Subcutaneous adipose tissue (tissue), 4 donors: ENCODE measurements around the gene CCDC186. TPM values are rescaled to one million over a fixed set of nuclear protein-coding genes. Genes with fewer than 3 reads are reported as not detected.

Experiments
- total RNA-seq, 4 donors: library from RNA; depleted of rRNA; stranded (reverse); fragments of >200 nt; gene quantifications; one replicate each; pipeline ENCODE4 v1.1.0, GENCODE V29; 2016
- TF ChIP-seq, protein P1 (sequence below): fragments of 450-650 bp; IDR thresholded peaks from one replicate; pipeline ENCODE4 v1.5.1; 2016; ENCODE audit warnings: low read depth, mild to moderate bottlenecking, control low read depth, antibody characterized with exemption, moderate library complexity

Gene CCDC186
- total RNA-seq, 4 donors from 2014 or later, result 21.4 to 32.8 (median 30.8) TPM

DNA sequence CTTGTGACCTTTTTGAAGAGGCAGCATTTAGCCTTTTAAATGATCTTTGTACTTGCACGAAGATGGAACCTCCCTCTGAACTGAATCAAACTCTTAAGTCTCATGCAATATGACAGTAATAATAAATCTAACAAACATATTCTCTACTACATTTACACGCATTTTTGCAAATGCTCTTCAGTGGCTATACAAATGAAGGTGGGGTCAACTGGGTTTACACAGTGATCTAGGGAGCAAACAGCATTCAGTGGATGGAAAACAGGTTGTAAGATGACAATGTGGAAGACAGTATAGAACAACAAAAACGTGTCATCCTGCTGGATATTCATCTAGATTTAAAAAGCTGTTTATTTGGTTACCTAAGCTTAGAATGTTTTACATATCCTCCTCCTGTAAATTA, 7.5 kb downstream of the CCDC186 start:
- TF ChIP-seq, protein P1, sequence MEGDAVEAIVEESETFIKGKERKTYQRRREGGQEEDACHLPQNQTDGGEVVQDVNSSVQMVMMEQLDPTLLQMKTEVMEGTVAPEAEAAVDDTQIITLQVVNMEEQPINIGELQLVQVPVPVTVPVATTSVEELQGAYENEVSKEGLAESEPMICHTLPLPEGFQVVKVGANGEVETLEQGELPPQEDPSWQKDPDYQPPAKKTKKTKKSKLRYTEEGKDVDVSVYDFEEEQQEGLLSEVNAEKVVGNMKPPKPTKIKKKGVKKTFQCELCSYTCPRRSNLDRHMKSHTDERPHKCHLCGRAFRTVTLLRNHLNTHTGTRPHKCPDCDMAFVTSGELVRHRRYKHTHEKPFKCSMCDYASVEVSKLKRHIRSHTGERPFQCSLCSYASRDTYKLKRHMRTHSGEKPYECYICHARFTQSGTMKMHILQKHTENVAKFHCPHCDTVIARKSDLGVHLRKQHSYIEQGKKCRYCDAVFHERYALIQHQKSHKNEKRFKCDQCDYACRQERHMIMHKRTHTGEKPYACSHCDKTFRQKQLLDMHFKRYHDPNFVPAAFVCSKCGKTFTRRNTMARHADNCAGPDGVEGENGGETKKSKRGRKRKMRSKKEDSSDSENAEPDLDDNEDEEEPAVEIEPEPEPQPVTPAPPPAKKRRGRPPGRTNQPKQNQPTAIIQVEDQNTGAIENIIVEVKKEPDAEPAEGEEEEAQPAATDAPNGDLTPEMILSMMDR, result no peak

DNA sequence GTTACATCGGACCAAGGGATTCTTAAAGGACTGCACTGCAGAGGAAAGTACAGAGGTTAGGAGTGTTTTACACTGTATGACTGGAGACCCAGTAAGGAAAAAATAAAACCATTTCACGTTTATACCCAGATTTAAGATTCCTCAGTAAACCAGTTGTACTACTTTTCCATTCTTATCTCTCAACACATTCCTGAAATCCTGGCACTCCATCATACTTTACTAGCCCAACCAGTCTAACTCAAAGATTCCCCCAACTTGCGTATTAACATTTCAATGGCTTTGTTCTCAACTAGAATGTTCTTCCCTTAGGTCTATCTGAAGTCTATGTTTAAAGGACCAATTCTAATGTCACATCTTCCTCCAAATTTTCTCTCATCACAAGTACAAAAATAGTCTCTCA, 8.0 kb downstream of the CCDC186 start:
- TF ChIP-seq, protein P1, result no peak

DNA sequence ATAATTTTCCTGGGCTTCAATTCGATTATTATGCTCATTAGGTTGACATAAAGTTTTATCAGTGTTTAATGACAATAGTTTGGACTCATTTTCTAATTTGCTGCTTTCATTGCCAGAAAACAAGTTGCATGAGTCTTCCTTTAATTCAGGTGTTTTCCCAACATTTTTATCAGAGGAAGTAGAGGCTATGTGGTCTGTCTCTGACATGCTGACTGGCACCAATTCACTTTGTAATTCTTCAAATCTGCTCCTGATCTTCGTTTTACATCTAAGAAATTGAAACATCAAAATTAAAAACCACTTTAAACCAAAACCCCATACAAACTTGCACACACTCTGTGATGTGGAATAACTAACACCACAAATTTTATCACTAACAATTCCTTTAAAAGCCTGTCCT, 10.9 kb downstream of the CCDC186 start:
- TF ChIP-seq, protein P1, result no peak

DNA sequence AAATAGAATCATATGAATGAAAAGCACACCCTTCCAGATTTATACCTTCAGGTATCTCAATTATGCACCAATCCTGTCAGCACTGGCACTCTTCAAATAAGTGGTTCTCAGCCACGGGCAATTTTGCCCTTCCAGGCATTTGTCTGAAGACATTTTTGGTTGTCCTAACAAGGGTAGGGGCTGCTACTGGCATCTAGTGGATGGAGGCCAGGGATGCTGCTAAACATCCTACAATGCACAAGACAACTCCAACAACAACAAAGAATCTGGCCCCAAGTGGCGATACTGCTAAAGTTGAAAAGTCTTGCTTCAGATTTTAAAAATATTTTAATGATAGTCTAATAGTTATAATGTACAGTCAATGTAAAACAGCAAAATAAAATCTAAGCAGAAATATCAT, 16.1 kb downstream of the CCDC186 start:
- TF ChIP-seq, protein P1, result no peak

DNA sequence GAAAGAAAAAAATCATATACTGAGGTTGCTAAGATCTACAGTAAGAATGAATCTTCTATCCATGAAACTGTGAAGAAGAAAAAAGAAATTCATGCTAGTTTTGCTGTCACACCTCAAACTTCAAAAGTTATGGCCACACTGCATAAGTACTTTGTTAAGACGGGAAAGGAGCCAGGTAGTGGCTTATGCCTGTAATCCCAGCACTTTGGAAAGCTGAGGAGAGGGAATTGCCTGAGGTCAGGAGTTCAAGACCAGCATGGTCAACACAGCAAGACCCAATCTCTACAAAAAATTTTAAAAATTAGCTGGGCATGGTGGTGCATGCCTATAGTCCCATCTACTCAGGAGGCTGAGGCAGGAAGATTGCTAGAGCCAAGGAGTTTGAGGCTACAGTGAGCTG, 22.1 kb downstream of the CCDC186 start:
- TF ChIP-seq, protein P1, result no peak

DNA sequence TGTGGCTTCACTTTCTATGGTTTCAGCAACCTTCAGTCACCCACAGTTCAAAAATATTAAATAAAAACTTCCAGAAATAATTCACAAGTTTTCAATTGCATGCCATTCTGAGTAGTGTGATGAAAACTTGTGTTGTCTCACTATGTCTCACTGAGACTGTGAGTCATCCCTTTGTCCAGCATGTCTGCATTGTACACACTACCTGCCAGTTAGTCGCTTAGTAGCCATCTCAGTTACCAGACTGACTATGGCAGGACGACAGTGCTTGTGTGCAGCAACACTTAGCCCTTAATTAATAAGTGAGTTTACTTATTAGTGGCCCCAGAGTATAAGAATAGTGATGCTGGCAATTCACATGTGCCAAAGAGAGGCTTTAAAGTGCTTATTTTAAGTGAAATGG, 22.5 kb downstream of the CCDC186 start:
- TF ChIP-seq, protein P1, result no peak

DNA sequence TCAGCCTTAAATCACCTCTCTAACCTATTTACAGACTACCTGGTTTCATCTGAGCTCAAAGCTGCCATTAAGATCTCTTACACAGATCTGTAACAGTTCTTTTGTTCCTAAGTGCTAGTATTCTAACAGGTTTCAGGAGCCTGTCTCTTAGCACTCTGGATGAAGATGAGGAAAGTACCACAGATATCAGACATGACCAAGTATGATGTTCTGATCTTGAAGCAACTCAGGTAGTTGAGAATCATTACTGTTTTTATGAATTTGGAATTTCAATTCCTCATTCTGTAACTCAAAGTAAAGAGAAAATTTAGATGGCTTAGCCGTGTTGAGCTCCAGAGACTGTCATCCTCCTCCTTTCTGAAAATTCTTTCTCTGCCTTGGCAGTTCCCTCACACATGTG, 30.8 kb downstream of the CCDC186 start:
- TF ChIP-seq, protein P1, result no peak
